ENCODE measurements around the gene FAM89B. TPM values are rescaled to one million over a fixed set of nuclear protein-coding genes. Genes with fewer than 3 reads are reported as not detected.

Gene FAM89B
- total RNA-seq, result 36.1 and 36.3 TPM in 2 replicates

GRCh38 chr11:65572356-65573051 is at the start of gene FAM89B:
FAM89B (plus strand) TSS chr11:65572538; CDS start chr11:65572670, 132 bp downstream.

GRCh38 chr11:65524741-65525545 is 47.4 kb upstream of the FAM89B start, which contains the start of gene SCYL1:
SCYL1 (plus strand) TSS chr11:65525083; CDS start chr11:65525154, 71 bp downstream.

GRCh38 chr11:65558002-65558929 is 14.1 kb upstream of the FAM89B start, which contains the start of gene LTBP3:
LTBP3 (minus strand) TSS chr11:65558359; CDS start chr11:65557959, 400 bp downstream.

GRCh38 chr11:65569973-65570918 is 2.1 kb upstream of the FAM89B start, which contains the start of gene ZNRD2:
ZNRD2 (plus strand) TSS chr11:65570477; CDS start chr11:65570492, 15 bp downstream.

GRCh38 chr11:65575568-65576231 is 3.4 kb downstream of the FAM89B start, which contains the start of gene EHBP1L1:
EHBP1L1 (plus strand) TSS chr11:65576053; CDS start chr11:65576303, 250 bp downstream.

GRCh38 chr11:65595543-65596281 is 23.4 kb downstream of the FAM89B start, which contains the start of gene KCNK7:
KCNK7 (minus strand) TSS chr11:65595800; CDS start chr11:65595772, 28 bp downstream.

GRCh38 chr11:65615229-65615949 is 43.1 kb downstream of the FAM89B start, which contains the start of gene PCNX3:
PCNX3 (plus strand) TSS chr11:65615776; CDS start chr11:65616312, 536 bp downstream.

Other genes with a start within 250 kb of the FAM89B start
- 41.3 and 47.1 TPM in 2 replicates for gene DPF2, start 238.7 kb upstream of the FAM89B start, total RNA-seq
- 0.37 TPM in 1 of 2 replicates, not detected in the other for gene TIGD3, start 217.8 kb upstream of the FAM89B start, total RNA-seq
- 3.9 and 5.4 TPM in 2 replicates for gene SLC25A45, start 189.9 kb upstream of the FAM89B start, total RNA-seq
- 43.5 and 50.6 TPM in 2 replicates for gene FRMD8, start 185.9 kb upstream of the FAM89B start, total RNA-seq
- gene NEAT1, start 149.7 kb upstream of the FAM89B start, total RNA-seq, result 105 and 106 TPM in 2 replicates
- 5,652 and 8,659 TPM in 2 replicates for gene MALAT1, start 73.5 kb upstream of the FAM89B start, total RNA-seq
- 101 and 106 TPM in 2 replicates for gene SCYL1, start 47.5 kb upstream of the FAM89B start, total RNA-seq
- gene LTBP3, start 14.2 kb upstream of the FAM89B start, total RNA-seq, result 263 and 277 TPM in 2 replicates
- gene ZNRD2, start 2.1 kb upstream of the FAM89B start, total RNA-seq, result 33.3 and 40.4 TPM in 2 replicates
- gene EHBP1L1, start 3.5 kb downstream of the FAM89B start, total RNA-seq, result 23.9 and 38.8 TPM in 2 replicates
- gene KCNK7, start 23.3 kb downstream of the FAM89B start, total RNA-seq, result not detected in 2 replicates
- gene MAP3K11, start 41.7 kb downstream of the FAM89B start, total RNA-seq, result 18.3 and 18.9 TPM in 2 replicates
- 26.0 and 29.2 TPM in 2 replicates for gene PCNX3, start 43.2 kb downstream of the FAM89B start, total RNA-seq
- 15.2 and 18.5 TPM in 2 replicates for gene SIPA1, start 65.6 kb downstream of the FAM89B start, total RNA-seq
- 34.2 and 35.8 TPM in 2 replicates for gene RELA, start 90.4 kb downstream of the FAM89B start, total RNA-seq
- 28.4 and 32.0 TPM in 2 replicates for gene KAT5, start 139.7 kb downstream of the FAM89B start, total RNA-seq
- 90.9 and 134 TPM in 2 replicates for gene RNASEH2C, start 148.3 kb downstream of the FAM89B start, total RNA-seq
- 11.8 and 12.2 TPM in 2 replicates for gene AP5B1, start 208.4 kb downstream of the FAM89B start, total RNA-seq
- not detected in 2 replicates for gene OVOL1, start 214.5 kb downstream of the FAM89B start, total RNA-seq